Fibroblast of lung (primary cell): Measurements from ENCODE around the gene MCEE. TPM values are rescaled to one million over a fixed set of nuclear protein-coding genes. Genes with fewer than 3 reads are reported as not detected.

Source experiments
- DNase-seq, 2 donors: peaks; one replicate each; pipeline versions ENCODE4 v3.0.0 to v3.0.0-alpha.2; 2010; ENCODE audit warnings: low read depth in 2 of 2
- H2AFZ ChIP-seq: 2 replicates; pipeline ENCODE4 v1.5.1; 2012; ENCODE audit warnings: low read length, control low read depth, inconsistent platforms
- H3K27ac ChIP-seq: 2 replicates; pipeline ENCODE4 v1.5.1; 2011; ENCODE audit warnings: low read length, control low read depth; ENCODE audit not compliant: insufficient read depth
- H3K27me3 ChIP-seq: 2 replicates; pipeline ENCODE4 v1.5.1; 2011; ENCODE audit warnings: mild to moderate bottlenecking, low read length; ENCODE audit not compliant: control insufficient read depth, insufficient read depth
- H3K36me3 ChIP-seq: 2 replicates; pipeline ENCODE4 v1.5.1; 2011; ENCODE audit warnings: low read length; ENCODE audit not compliant: control insufficient read depth, insufficient read depth
- H3K4me1 ChIP-seq: 2 replicates; pipeline ENCODE4 v1.5.1; 2011; ENCODE audit warnings: low read length; ENCODE audit not compliant: control insufficient read depth, insufficient read depth; ENCODE audit errors: extremely low read depth
- H3K4me2 ChIP-seq: 2 replicates; pipeline ENCODE4 v1.5.1; 2011; ENCODE audit warnings: low read length, control low read depth; ENCODE audit not compliant: insufficient read depth; ENCODE audit errors: extremely low read depth
- H3K4me3 ChIP-seq, 4 experiments: fragments of 200-600 bp in 1 of 4; sonication (generic) in 1 of 4; replicated peaks in 1 of 4; 2 replicates each; pipeline ENCODE4 v1.5.1; 2011 to 2016; ENCODE audit warnings: low read length in 4 of 4, low read depth in 3 of 4, mild to moderate bottlenecking in 3 of 4, control low read depth in 2 of 4, inconsistent platforms in 1 of 4, mixed read lengths in 1 of 4; ENCODE audit not compliant: insufficient read depth in 1 of 4; ENCODE audit errors: control extremely low read depth in 1 of 4
- H3K79me2 ChIP-seq: 2 replicates; pipeline ENCODE4 v1.5.1; 2012; ENCODE audit warnings: mild to moderate bottlenecking, low read length, inconsistent platforms; ENCODE audit not compliant: control insufficient read depth, insufficient read depth
- H3K9ac ChIP-seq: 2 replicates; pipeline ENCODE4 v1.5.1; 2011; ENCODE audit warnings: mild to moderate bottlenecking, low read length, control low read depth; ENCODE audit not compliant: insufficient read depth
- H3K9me3 ChIP-seq: 2 replicates; pipeline ENCODE4 v1.5.1; 2012; ENCODE audit warnings: low read depth, low read length; ENCODE audit not compliant: control insufficient read depth, insufficient read depth
- H4K20me1 ChIP-seq: 2 replicates; pipeline ENCODE4 v1.5.1; 2011; ENCODE audit warnings: low read length; ENCODE audit not compliant: control insufficient read depth, insufficient read depth; ENCODE audit errors: extremely low read depth
- CTCF ChIP-seq, 2 donors: IDR thresholded peaks in 1 of 2; conservative IDR thresholded peaks in 1 of 2; 1 replicate in 1 of 2; 2 replicates in 1 of 2; pipeline ENCODE4 v1.5.1; 2011 to 2012; ENCODE audit warnings: low read length in 2 of 2, control low read depth in 1 of 2, inconsistent platforms in 1 of 2, low read depth in 1 of 2, mild to moderate bottlenecking in 1 of 2
- EZH2 ChIP-seq: IDR thresholded peaks from 2 replicates; pipeline ENCODE4 v1.5.1; 2012; ENCODE audit warnings: low read length, control low read depth, mild to moderate bottlenecking; ENCODE audit errors: missing control alignments
- polyA plus RNA-seq, 2 donors: library from polyadenylated mRNA; depleted of rRNA in 1 of 2; stranded (reverse) in 1 of 2; unstranded in 1 of 2; fragments of >200 nt; gene quantifications; 2 replicates each; pipeline ENCODE4 v1.2.1, GENCODE V29; 2011 to 2012; ENCODE audit warnings: missing spikeins in 1 of 2
- total RNA-seq: library from RNA; depleted of rRNA; stranded (reverse); fragments of >200 nt; gene quantifications from 2 replicates; pipeline ENCODE4 v1.2.1, GENCODE V29; 2014

MCEE gene
- total and polyA plus RNA-seq, 2 donors (not counting 1 experiment from before 2014, with no cell fraction given), result 18.8 TPM

GRCh38 chr2:71150082-71150816, 20.2 kb upstream of the MCEE start:
- H3K9me3 ChIP-seq, result no peaks in the 10 kb centered on the region
- H3K9ac ChIP-seq, result no peak overlapping the region
- no peak overlapping the region for H3K4me2 ChIP-seq
- no peaks in the 10 kb centered on the region for H3K79me2 ChIP-seq
- no peak for DNase-seq
- H3K4me1 ChIP-seq, result no peaks in the 10 kb centered on the region
- H3K4me3 ChIP-seq, result no peak overlapping the region
- no peak overlapping the region for H2AFZ ChIP-seq
- no peaks in the 10 kb centered on the region for H4K20me1 ChIP-seq
- peaks cover 5% of the 10 kb centered on the region for H3K27me3 ChIP-seq
- H3K36me3 ChIP-seq, result peaks cover 2% of the 10 kb centered on the region
- TF ChIP-seq CTCF (conservative IDR thresholded peaks at IDR 0.05 in 1 of 2, IDR thresholded peaks at IDR 0.05 in 1 of 2; ENCODE audit: low read depth in 1 of 2, low read length in 2 of 2) (no peak), EZH2 (no peak)
- no peak overlapping the region for H3K27ac ChIP-seq

DNA sequence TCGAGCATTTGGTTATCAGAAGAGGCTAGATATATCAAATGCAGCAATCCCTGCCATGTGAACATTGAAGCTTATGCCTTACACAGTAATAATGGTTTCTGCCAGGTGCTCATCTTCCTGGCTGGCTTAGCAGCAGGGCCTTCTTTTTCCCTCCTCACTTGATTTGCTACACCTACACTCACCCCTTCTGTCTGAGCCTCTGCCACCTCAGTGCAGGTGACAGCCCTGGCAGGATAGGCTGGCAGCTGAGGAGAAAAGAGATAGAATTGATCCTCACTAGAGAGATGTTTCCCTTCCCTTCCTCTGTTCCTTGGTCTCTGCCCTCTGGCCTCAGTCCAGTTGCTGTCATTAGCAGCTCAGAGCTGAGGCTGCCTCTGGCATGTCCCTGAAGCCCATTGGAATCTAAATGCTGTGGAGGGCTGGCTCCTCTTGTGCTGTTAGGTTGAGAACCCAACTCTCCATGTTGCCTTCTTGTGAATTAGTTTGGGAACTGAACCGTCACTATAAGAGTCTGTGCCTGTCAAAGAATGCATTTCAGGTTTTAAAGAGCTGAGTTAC, 18.6 kb upstream of the MCEE start:
- H3K9me3 ChIP-seq, result no peaks in the 10 kb centered on the region
- H2AFZ ChIP-seq, result no peak overlapping the region
- no peak overlapping the region for H3K4me2 ChIP-seq
- H4K20me1 ChIP-seq, result no peaks in the 10 kb centered on the region
- no peaks in the 10 kb centered on the region for H3K27me3 ChIP-seq
- H3K27ac ChIP-seq, result no peak overlapping the region
- no peaks in the 10 kb centered on the region for H3K79me2 ChIP-seq
- H3K9ac ChIP-seq, result no peak overlapping the region
- H3K36me3 ChIP-seq, result peaks cover 2% of the 10 kb centered on the region
- no peak for TF ChIP-seq EZH2
- TF ChIP-seq CTCF (conservative IDR thresholded peaks at IDR 0.05 in 1 of 2, IDR thresholded peaks at IDR 0.05 in 1 of 2; ENCODE audit: low read depth in 1 of 2, low read length in 2 of 2), result no peak
- no peaks in the 10 kb centered on the region for H3K4me1 ChIP-seq
- no peak overlapping the region for H3K4me3 ChIP-seq
- DNase-seq, result no peak

- Histone ChIP-seq H3K27ac (no peak overlapping the region), H3K4me3 (no peak overlapping the region), H3K9ac (no peak overlapping the region), H3K4me1 (no peaks in the 10 kb centered on the region), H3K4me2 (no peak overlapping the region), H2AFZ (no peak overlapping the region), H3K27me3 (no peaks in the 10 kb centered on the region), H3K36me3 (peaks cover 4% of the 10 kb centered on the region), H3K9me3 (no peaks in the 10 kb centered on the region), H4K20me1 (no peaks in the 10 kb centered on the region), H3K79me2 (no peaks in the 10 kb centered on the region)
- TF ChIP-seq EZH2 (no peak), CTCF (conservative IDR thresholded peaks at IDR 0.05 in 1 of 2, IDR thresholded peaks at IDR 0.05 in 1 of 2; ENCODE audit: low read depth in 1 of 2, low read length in 2 of 2) (no peak)
- DNase-seq, result no peak
These were observed 13.8 kb upstream of the MCEE start for GRCh38 chr2:71143782-71144181.
